ENCODE measurements around the gene SGO1.

DNA sequence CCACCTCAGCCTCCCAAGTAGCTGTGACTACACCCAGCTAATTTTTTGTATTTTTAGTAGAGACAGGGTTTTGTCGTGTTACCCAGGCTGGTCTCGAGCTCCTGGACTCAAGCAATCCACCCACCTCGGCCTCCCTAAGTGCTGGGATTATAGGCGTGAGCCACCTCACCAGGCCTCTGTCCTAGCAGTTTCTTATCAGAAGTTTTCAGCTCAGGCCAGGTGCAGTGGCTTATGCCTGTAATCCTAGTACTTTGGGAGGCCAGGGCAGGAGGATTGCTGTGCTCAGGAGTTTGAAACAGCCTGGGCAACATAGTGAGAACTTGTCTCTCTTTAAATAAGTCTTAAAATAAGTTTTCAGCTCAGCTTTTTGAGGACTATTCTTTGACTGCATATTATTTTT, 48.4 kb downstream of the SGO1 start:
- no peak for TF ChIP-seq POLR2AphosphoS5 (IDR thresholded peaks at IDR 0.05)
- TF ChIP-seq CTCF (IDR thresholded peaks at IDR 0.05) = no peak

Measured in gastroesophageal sphincter (tissue), 3 donors.